Stomach (tissue), 9 donors: ENCODE data around the gene METTL21C. TPM values are rescaled to one million over a fixed set of nuclear protein-coding genes. Genes with fewer than 3 reads are reported as not detected.

ENCODE experiments used
- DNase-seq, 2 donors: peaks; one replicate each; pipeline versions ENCODE4 v3.0.0 to v3.0.0-alpha.2; 2013 to 2019
- H3K27ac ChIP-seq, 5 donors: fragments of 200-600 bp in 4 of 5; sonication (generic) in 4 of 5; one replicate each; pipeline ENCODE4 v1.5.1; 2013 to 2019; ENCODE audit warnings: mild to moderate bottlenecking in 1 of 5, moderate library complexity in 1 of 5
- H3K27me3 ChIP-seq, 3 donors: fragments of 200-600 bp; sonication (generic); one replicate each; pipeline ENCODE4 v1.5.1; 2017 to 2019; ENCODE audit warnings: mixed run types in 1 of 3
- H3K36me3 ChIP-seq, 4 donors: fragments of 200-600 bp; sonication (generic); 1 replicate in 3 of 4; 2 replicates in 1 of 4; pipeline ENCODE4 v1.5.1; 2016 to 2019
- H3K4me1 ChIP-seq, 4 donors: fragments of 200-600 bp; sonication (generic); one replicate each; pipeline ENCODE4 v1.5.1; 2016 to 2019
- H3K4me3 ChIP-seq, 4 donors: fragments of 200-600 bp; sonication (generic) in 3 of 4; one replicate each; pipeline ENCODE4 v1.5.1; 2016 to 2019; ENCODE audit warnings: mild to moderate bottlenecking in 1 of 4
- H3K9me3 ChIP-seq, 4 donors: fragments of 200-600 bp; sonication (generic); one replicate each; pipeline ENCODE4 v1.5.1; 2016 to 2019
- CTCF ChIP-seq, 7 experiments: fragments of 450-650 bp in 4 of 7; fragments of 200-600 bp in 3 of 7; sonication (generic) in 3 of 7; IDR thresholded peaks; one replicate each; pipeline ENCODE4 v1.5.1; 2016 to 2019; ENCODE audit warnings: antibody characterized with exemption in 7 of 7, control low read depth in 2 of 7, mild to moderate bottlenecking in 1 of 7
- EP300 ChIP-seq: sonication (generic); formaldehyde crosslinking; IDR thresholded peaks from one replicate; pipeline ENCODE4 v1.6.1; 2017; ENCODE audit warnings: antibody characterized with exemption
- POLR2A ChIP-seq, 4 donors: fragments of 450-650 bp; IDR thresholded peaks; one replicate each; pipeline ENCODE4 v1.6.1; 2016; ENCODE audit warnings: antibody characterized with exemption in 4 of 4, control low read depth in 2 of 4, mild to moderate bottlenecking in 1 of 4, moderate library complexity in 1 of 4
- POLR2AphosphoS5 ChIP-seq, 3 donors: sonication (generic); formaldehyde crosslinking; IDR thresholded peaks; one replicate each; pipeline ENCODE4 v1.6.1; 2016; ENCODE audit warnings: antibody characterized with exemption in 3 of 3
- WGBS, 5 donors: extraction: QIAGEN DNeasy Blood & Tissue Kit in 3 of 5; methylation state at CpG; one replicate each; pipeline versions ENCODE4 v1.1.5 to v1.1.7; 2013 to 2018; 5-methylcytosine and 5-hydroxymethylcytosine counted together
- intact Hi-C: fragments of 100-400 bp; cut with DNase I; formaldehyde crosslinking; loops from one replicate; pipeline ENCODE4 v1.15.1; 2023; ENCODE audit warnings: low total_unique reads
- polyA plus RNA-seq, 3 donors: library from polyadenylated mRNA; stranded (reverse); fragments of 200-250 nt; gene quantifications; one replicate each; pipeline ENCODE4 v1.2.3, GENCODE V29; 2013
- total RNA-seq, 5 donors: library from RNA; depleted of rRNA; stranded (reverse); fragments of >200 nt; gene quantifications; one replicate each; pipeline versions ENCODE4 v1.1.0 to v1.2.3, GENCODE V29; 2014 to 2016
- donor health status: healthy with polysubstance abuse.
- donor health status: Bipolar disorder and iron deficiency.
- donor health status: healthy.

The METTL21C gene
- total and polyA plus RNA-seq, 8 donors, result not detected

- WGBS, 5 donors, result 54 to 66% (median 64%) methylated on average over 8 of the region's 8 CpGs
Measured at GRCh38 chr13:102702965-102703725, 8.3 kb upstream of the METTL21C start.

GRCh38 chr13:102701331-102701730, 6.5 kb upstream of the METTL21C start:
- Histone ChIP-seq H3K27ac (no peak overlapping the region), H3K4me3 (no peak overlapping the region), H3K4me1 (no peaks in the 10 kb centered on the region), H3K36me3 (no peaks in the 10 kb centered on the region), H3K9me3 (peaks cover 0 to 11% (median 9%) of the 10 kb centered on the region in 4 donors), H3K27me3 (no peaks in the 10 kb centered on the region)
- DNase-seq, result no peak
- 82 to 86% (median 84%) methylated on average over 5 of the region's 5 CpGs for WGBS, 5 donors
- TF ChIP-seq POLR2AphosphoS5 (IDR thresholded peaks at IDR 0.05) (no peak), POLR2A (IDR thresholded peaks at IDR 0.05) (no peak), EP300 (no peak), CTCF (IDR thresholded peaks at IDR 0.05) (no peak)
- intact Hi-C loops, result no loop called here

More at GRCh38 chr13:102702965-102703725, 8.3 kb upstream of the METTL21C start:
- H3K9me3 ChIP-seq, result peaks cover 0 to 11% (median 8%) of the 10 kb centered on the region in 4 donors
- H3K4me3 ChIP-seq, result no peak overlapping the region
- H3K27me3 ChIP-seq, result no peaks in the 10 kb centered on the region
- TF ChIP-seq POLR2AphosphoS5 (IDR thresholded peaks at IDR 0.05), result no peak
- TF ChIP-seq CTCF (IDR thresholded peaks at IDR 0.05), result no peak
- no peak for TF ChIP-seq EP300
- TF ChIP-seq POLR2A (IDR thresholded peaks at IDR 0.05), result no peak
- H3K4me1 ChIP-seq, result no peaks in the 10 kb centered on the region
- H3K27ac ChIP-seq, result no peak overlapping the region
- intact Hi-C loops, result no loop called here
- DNase-seq, result no peak
- H3K36me3 ChIP-seq, result no peaks in the 10 kb centered on the region

GRCh38 chr13:102700088-102701031, 5.5 kb upstream of the METTL21C start:
- no peaks in the 10 kb centered on the region for H3K36me3 ChIP-seq
- no peak for DNase-seq
- no peak overlapping the region for H3K4me3 ChIP-seq
- TF ChIP-seq POLR2A (IDR thresholded peaks at IDR 0.05) (no peak), POLR2AphosphoS5 (IDR thresholded peaks at IDR 0.05) (no peak), EP300 (no peak), CTCF (IDR thresholded peaks at IDR 0.05) (no peak)
- peaks cover 0 to 11% (median 9%) of the 10 kb centered on the region in 4 donors for H3K9me3 ChIP-seq
- H3K27ac ChIP-seq, result no peak overlapping the region
- WGBS, 5 donors, result 73 to 84% (median 84%) methylated on average over 14 of the region's 14 CpGs
- intact Hi-C loops, result no loop called here
- no peaks in the 10 kb centered on the region for H3K4me1 ChIP-seq
- peaks cover 0 to 3% (median 0%) of the 10 kb centered on the region in 3 donors for H3K27me3 ChIP-seq

GRCh38 chr13:102699504-102699903, 4.7 kb upstream of the METTL21C start:
- no peak for DNase-seq
- Histone ChIP-seq H3K36me3 (no peaks in the 10 kb centered on the region), H3K4me3 (no peak overlapping the region), H3K27me3 (peaks cover 0 to 11% (median 0%) of the 10 kb centered on the region in 3 donors), H3K27ac (no peak overlapping the region), H3K9me3 (peaks cover 0 to 11% (median 9%) of the 10 kb centered on the region in 4 donors), H3K4me1 (no peaks in the 10 kb centered on the region)
- 79 to 86% (median 82%) methylated on average over 3 of the region's 3 CpGs for WGBS, 5 donors
- intact Hi-C loops, result no loop called here
- no peak for TF ChIP-seq POLR2AphosphoS5 (IDR thresholded peaks at IDR 0.05)
- no peak for TF ChIP-seq POLR2A (IDR thresholded peaks at IDR 0.05)
- TF ChIP-seq EP300, result no peak
- no peak for TF ChIP-seq CTCF (IDR thresholded peaks at IDR 0.05)
